HepG2 (cell line): ENCODE measurements around the gene ZNF33A. TPM values are rescaled to one million over a fixed set of nuclear protein-coding genes. Genes with fewer than 3 reads are reported as not detected.

Experiments used
- AGO2 ChIP-seq: fragments of 200-400 bp; formaldehyde crosslinking; optimal IDR thresholded peaks from 2 replicates; pipeline ENCODE3; 2017; ENCODE audit warnings: mild to moderate bottlenecking, low read depth, low read length, moderate library complexity
- ATAD3A ChIP-seq: sonication (generic); formaldehyde crosslinking; IDR thresholded peaks from 2 replicates; pipeline ENCODE4 v1.4.0; 2020; ENCODE audit warnings: missing genetic modification reagents
- CEBPB ChIP-seq: IDR thresholded peaks from 2 replicates; pipeline ENCODE4 v1.6.1; 2011; ENCODE audit warnings: low read depth, low read length, improper control_type of control experiment, borderline replicate concordance
- FIP1L1 ChIP-seq: fragments of 200-400 bp; formaldehyde crosslinking; IDR thresholded peaks from 2 replicates; pipeline ENCODE4 v1.6.1; 2018; ENCODE audit warnings: low read depth, mild to moderate bottlenecking, low read length, moderate library complexity, borderline replicate concordance; ENCODE audit not compliant: insufficient read depth
- GZF1 ChIP-seq: sonication (generic); formaldehyde crosslinking; IDR thresholded peaks from 2 replicates; pipeline ENCODE4 v1.5.1; 2020; ENCODE audit warnings: mild to moderate bottlenecking, missing genetic modification reagents
- HNRNPLL ChIP-seq: fragments of 200-400 bp; formaldehyde crosslinking; IDR thresholded peaks from 2 replicates; pipeline ENCODE4 v1.6.1; 2017; ENCODE audit warnings: mild to moderate bottlenecking, low read depth, low read length; ENCODE audit not compliant: poor library complexity, severe bottlenecking
- HOXA3 ChIP-seq: sonication (generic); formaldehyde crosslinking; IDR thresholded peaks from 2 replicates; pipeline ENCODE4 v1.5.0; 2020; ENCODE audit warnings: missing genetic modification reagents
- HOXA9 ChIP-seq: sonication (generic); formaldehyde crosslinking; IDR thresholded peaks from 2 replicates; pipeline ENCODE4 v1.8.1; 2022; ENCODE audit warnings: missing genetic modification reagents, mild to moderate bottlenecking, moderate library complexity, borderline replicate concordance
- JUN ChIP-seq: sonication (generic); formaldehyde crosslinking; IDR thresholded peaks from 2 replicates; pipeline ENCODE4 v1.4.0; 2020; ENCODE audit warnings: mild to moderate bottlenecking, missing genetic modification reagents
- KDM5B ChIP-seq: sonication (generic); formaldehyde crosslinking; IDR thresholded peaks from 2 replicates; pipeline ENCODE4 v1.4.0; 2020; ENCODE audit warnings: missing genetic modification reagents, mild to moderate bottlenecking, borderline replicate concordance
- MYC ChIP-seq: sonication (generic); formaldehyde crosslinking; IDR thresholded peaks from 2 replicates; pipeline ENCODE4 v1.9.0; 2021; ENCODE audit warnings: missing genetic modification reagents, borderline replicate concordance
- PITX1 ChIP-seq: sonication (generic); formaldehyde crosslinking; IDR thresholded peaks from 2 replicates; pipeline ENCODE4 v1.5.1; 2020; ENCODE audit warnings: mild to moderate bottlenecking, missing genetic modification reagents
- SOX6 ChIP-seq, 2 experiments: fragments of 450-650 bp in 1 of 2; sonication (generic) in 1 of 2; formaldehyde crosslinking in 1 of 2; IDR thresholded peaks; 2 replicates each; pipeline versions ENCODE4 v1.4.0 to v1.6.1; 2017 to 2020; ENCODE audit warnings: antibody characterized with exemption in 1 of 2, mild to moderate bottlenecking in 1 of 2, missing genetic modification reagents in 1 of 2
- TEAD3 ChIP-seq: optimal IDR thresholded peaks from 2 replicates; pipeline ENCODE3; 2016; ENCODE audit warnings: borderline replicate concordance
- THAP8 ChIP-seq: sonication (generic); formaldehyde crosslinking; IDR thresholded peaks from 2 replicates; pipeline ENCODE4 v1.5.1; 2020; ENCODE audit warnings: missing genetic modification reagents, mild to moderate bottlenecking, borderline replicate concordance
- TOE1 ChIP-seq: sonication (generic); formaldehyde crosslinking; IDR thresholded peaks from 2 replicates; pipeline ENCODE4 v1.4.0; 2020; ENCODE audit warnings: mild to moderate bottlenecking, missing genetic modification reagents
- WIZ ChIP-seq: sonication (generic); formaldehyde crosslinking; IDR thresholded peaks from 2 replicates; pipeline ENCODE4 v1.5.1; 2020; ENCODE audit warnings: mild to moderate bottlenecking, missing genetic modification reagents
- ZBTB2 ChIP-seq: sonication (generic); formaldehyde crosslinking; IDR thresholded peaks from 2 replicates; pipeline ENCODE4 v1.8.0; 2022; ENCODE audit warnings: low read depth, missing genetic modification reagents
- ZBTB33 ChIP-seq: sonication (generic); formaldehyde crosslinking; IDR thresholded peaks from 2 replicates; pipeline ENCODE4 v1.4.0; 2020; ENCODE audit warnings: missing genetic modification reagents
- ZFP36 ChIP-seq: fragments of 150-350 bp; IDR thresholded peaks from 2 replicates; pipeline ENCODE4 v1.6.1; 2018; ENCODE audit warnings: borderline replicate concordance, low read length, low read depth; ENCODE audit not compliant: partially characterized antibody
- ZNF235 ChIP-seq: sonication (generic); formaldehyde crosslinking; IDR thresholded peaks from 2 replicates; pipeline ENCODE4 v1.8.1; 2023; ENCODE audit warnings: mild to moderate bottlenecking, missing genetic modification reagents, borderline replicate concordance
- ZNF354B ChIP-seq: sonication (generic); formaldehyde crosslinking; IDR thresholded peaks from 2 replicates; pipeline ENCODE4 v1.8.0; 2022; ENCODE audit warnings: mild to moderate bottlenecking, missing genetic modification reagents
- ZNF577 ChIP-seq: sonication (generic); formaldehyde crosslinking; IDR thresholded peaks from 2 replicates; pipeline ENCODE4 v1.4.0; 2020; ENCODE audit warnings: mild to moderate bottlenecking, low read depth, missing genetic modification reagents, borderline replicate concordance
- ZNF598 ChIP-seq: sonication (generic); formaldehyde crosslinking; IDR thresholded peaks from 2 replicates; pipeline ENCODE4 v1.5.1; 2020; ENCODE audit warnings: mild to moderate bottlenecking, missing genetic modification reagents, borderline replicate concordance
- ZNF607 ChIP-seq: sonication (generic); formaldehyde crosslinking; IDR thresholded peaks from 2 replicates; pipeline ENCODE4 v1.5.1; 2020; ENCODE audit warnings: missing genetic modification reagents, mild to moderate bottlenecking, borderline replicate concordance
- ZNF850 ChIP-seq: sonication (generic); formaldehyde crosslinking; conservative IDR thresholded peaks from 2 replicates; pipeline ENCODE4 v1.9.0; 2021; ENCODE audit warnings: mild to moderate bottlenecking, missing genetic modification reagents
- ZNF883 ChIP-seq: sonication (generic); formaldehyde crosslinking; IDR thresholded peaks from 2 replicates; pipeline ENCODE4 v1.5.1; 2020; ENCODE audit warnings: mild to moderate bottlenecking, missing genetic modification reagents; ENCODE audit errors: not compliant biosample characterization
- ZSCAN30 ChIP-seq: sonication (generic); formaldehyde crosslinking; IDR thresholded peaks from 2 replicates; pipeline ENCODE4 v1.5.0; 2020; ENCODE audit warnings: mild to moderate bottlenecking, missing genetic modification reagents
- polyA plus RNA-seq, 8 experiments: library from polyadenylated mRNA; depleted of rRNA in 3 of 8; stranded (reverse) in 7 of 8; unstranded in 1 of 8; fragments of >200 nt; fragmentation: Illumina TruSeq in 4 of 8; extraction: Trizol in 4 of 8; gene quantifications; 2 replicates each; pipeline versions ENCODE4 v1.2.1 to v1.2.3, GENCODE V29; 2011 to 2016; ENCODE audit warnings: low read depth in 4 of 8, missing spikeins in 1 of 8, mixed read lengths in 1 of 8; ENCODE audit not compliant: insufficient read depth in 1 of 8
- total RNA-seq, 5 experiments: library from RNA; depleted of rRNA; stranded (reverse); fragments of >200 nt; fragmentation: Illumina TruSeq; extraction: Trizol; gene quantifications; 2 replicates each; pipeline ENCODE4 v1.2.3, GENCODE V29; 2016; ENCODE audit warnings: low read depth in 1 of 5

Gene ZNF33A
- total and polyA plus RNA-seq, 2 of the 13 experiments (the other 11 are each of a cell fraction or from before 2014, with no cell fraction given) = 13.1 to 22.5 TPM

GRCh38 chr10:38093816-38094157 lies 83.3 kb downstream of the ZNF33A start (continued):
- TF ChIP-seq ZBTB33 (peak; percentile 33; the same call in 1 of the 2 replicates), ZBTB2 (CRISPR knock-in tag) (no peak), SOX6 (IDR thresholded peaks at IDR 0.05) (no peak), SOX6 (CRISPR knock-in tag; IDR thresholded peaks at IDR 0.05) (0 out of 2 replicates have a peak, but pooled peaks have one; percentile 5), WIZ (CRISPR knock-in tag) (no peak), ZNF607 (CRISPR knock-in tag) (0 out of 2 replicates have a peak, but pooled peaks have one; percentile 2), ZNF883 (no peak), ATAD3A (CRISPR knock-in tag) (no peak), HNRNPLL (no peak), CEBPB (no peak), AGO2 (no peak), PITX1 (no peak), ZNF354B (CRISPR knock-in tag) (no peak), MYC (no peak), GZF1 (CRISPR knock-in tag) (no peak), TEAD3 (CRISPR knock-in tag) (no peak), FIP1L1 (no peak), ZFP36 (no peak), KDM5B (CRISPR knock-in tag) (0 out of 2 replicates have a peak, but pooled peaks have one; percentile 9), HOXA3 (CRISPR knock-in tag) (no peak), ZNF577 (no peak), TOE1 (CRISPR knock-in tag) (no peak), ZSCAN30 (CRISPR knock-in tag) (no peak), JUN (CRISPR knock-in tag) (no peak), THAP8 (CRISPR knock-in tag) (no peak), ZNF235 (no peak), ZNF850 (no peak), HOXA9 (CRISPR knock-in tag) (no peak), ZNF598 (CRISPR knock-in tag) (0 out of 2 replicates have a peak, but pooled peaks have one; percentile 31)
